Liver (tissue), 9 donors: ENCODE results near the gene SPINK13. TPM values are rescaled to one million over a fixed set of nuclear protein-coding genes. Genes with fewer than 3 reads are reported as not detected.

Experiments
- DNase-seq: peaks from one replicate; pipeline ENCODE4 v3.0.0-alpha.2; 2017; ENCODE audit warnings: low spot score
- H3K27ac ChIP-seq, 2 donors: one replicate each; pipeline ENCODE4 v1.7.0; 2013; ENCODE audit warnings: inconsistent platforms in 2 of 2, low read length in 2 of 2, control low read depth in 1 of 2, low read depth in 1 of 2, mild to moderate bottlenecking in 1 of 2
- H3K27me3 ChIP-seq, 4 donors: one replicate each; pipeline versions ENCODE4 v1.6.1 to v1.7.0; 2013; ENCODE audit warnings: low read length in 3 of 4, inconsistent platforms in 1 of 4, mild to moderate bottlenecking in 1 of 4, moderate library complexity in 1 of 4; ENCODE audit not compliant: control insufficient read depth in 4 of 4, insufficient read depth in 4 of 4
- H3K36me3 ChIP-seq, 4 donors: one replicate each; pipeline versions ENCODE4 v1.6.1 to v1.7.0; 2013; ENCODE audit warnings: low read length in 3 of 4, mild to moderate bottlenecking in 3 of 4, low read depth in 1 of 4, moderate library complexity in 1 of 4; ENCODE audit not compliant: control insufficient read depth in 4 of 4, insufficient read depth in 3 of 4
- H3K4me1 ChIP-seq, 4 donors: one replicate each; pipeline versions ENCODE4 v1.6.1 to v1.7.0; 2013; ENCODE audit warnings: low read length in 3 of 4, mild to moderate bottlenecking in 3 of 4, moderate library complexity in 1 of 4; ENCODE audit not compliant: control insufficient read depth in 4 of 4, insufficient read depth in 4 of 4
- H3K4me3 ChIP-seq, 3 donors: one replicate each; pipeline versions ENCODE4 v1.6.1 to v1.7.0; 2013; ENCODE audit warnings: low read length in 3 of 3, control low read depth in 1 of 3, low read depth in 1 of 3, mild to moderate bottlenecking in 1 of 3
- H3K9ac ChIP-seq, 2 donors: one replicate each; pipeline ENCODE4 v1.7.0; 2013; ENCODE audit warnings: low read length in 2 of 2, mild to moderate bottlenecking in 2 of 2, moderate library complexity in 2 of 2, control low read depth in 1 of 2, low read depth in 1 of 2
- H3K9me3 ChIP-seq, 4 donors: one replicate each; pipeline versions ENCODE4 v1.6.1 to v1.7.0; 2013; ENCODE audit warnings: low read length in 3 of 4; ENCODE audit not compliant: control insufficient read depth in 4 of 4
- EGR1 ChIP-seq, 2 donors: IDR thresholded peaks; 2 replicates each; pipeline ENCODE4 v1.6.1; 2016 to 2018; ENCODE audit warnings: antibody characterized with exemption in 2 of 2, low read depth in 2 of 2
- FOXA1 ChIP-seq: IDR thresholded peaks from 2 replicates; pipeline ENCODE4 v1.6.1; 2016; ENCODE audit warnings: antibody characterized with exemption
- FOXA2 ChIP-seq: IDR thresholded peaks from 2 replicates; pipeline ENCODE4 v1.6.1; 2016; ENCODE audit warnings: antibody characterized with exemption
- GABPA ChIP-seq, 2 donors: IDR thresholded peaks in 1 of 2; conservative IDR thresholded peaks in 1 of 2; 2 replicates each; pipeline ENCODE4 v1.6.1; 2016; ENCODE audit warnings: antibody characterized with exemption in 2 of 2, mild to moderate bottlenecking in 1 of 2, moderate library complexity in 1 of 2
- HNF4A ChIP-seq, 2 donors: conservative IDR thresholded peaks; 2 replicates each; pipeline ENCODE4 v1.6.1; 2016; ENCODE audit warnings: antibody characterized with exemption in 2 of 2, mild to moderate bottlenecking in 2 of 2
- HNF4G ChIP-seq: IDR thresholded peaks from 2 replicates; pipeline ENCODE4 v1.6.1; 2016; ENCODE audit warnings: antibody characterized with exemption
- JUND ChIP-seq, 2 donors: IDR thresholded peaks; 2 replicates each; pipeline ENCODE4 v1.6.1; 2016; ENCODE audit warnings: antibody characterized with exemption in 2 of 2
- NR2F2 ChIP-seq: IDR thresholded peaks from 2 replicates; pipeline ENCODE4 v1.6.1; 2016; ENCODE audit warnings: antibody characterized with exemption
- RAD21 ChIP-seq, 2 donors: IDR thresholded peaks; 2 replicates each; pipeline ENCODE4 v1.6.1; 2016; ENCODE audit warnings: antibody characterized with exemption in 2 of 2, mild to moderate bottlenecking in 2 of 2
- RXRA ChIP-seq, 2 donors: IDR thresholded peaks; 2 replicates each; pipeline ENCODE4 v1.6.1; 2017 to 2018; ENCODE audit warnings: antibody characterized with exemption in 2 of 2, mild to moderate bottlenecking in 1 of 2
- SP1 ChIP-seq: IDR thresholded peaks from 2 replicates; pipeline ENCODE4 v1.6.1; 2018; ENCODE audit warnings: antibody characterized with exemption, mild to moderate bottlenecking
- TAF1 ChIP-seq: conservative IDR thresholded peaks from 2 replicates; pipeline ENCODE4 v1.6.1; 2016; ENCODE audit warnings: antibody characterized with exemption, mild to moderate bottlenecking
- YY1 ChIP-seq: IDR thresholded peaks from 2 replicates; pipeline ENCODE4 v1.6.1; 2016; ENCODE audit warnings: antibody characterized with exemption, mild to moderate bottlenecking
- ZBTB33 ChIP-seq: IDR thresholded peaks from 2 replicates; pipeline ENCODE4 v1.6.1; 2016; ENCODE audit warnings: antibody characterized with exemption
- WGBS: extraction: QIAGEN DNeasy Blood & Tissue Kit; methylation state at CpG from one replicate; pipeline ENCODE4 v1.1.7; 2013; 5-methylcytosine and 5-hydroxymethylcytosine counted together
- polyA plus RNA-seq, 2 donors: library from polyadenylated mRNA; stranded (reverse) in 1 of 2; unstranded in 1 of 2; fragments of 200-250 nt in 1 of 2; fragments of >200 nt in 1 of 2; fragmentation: Nextera tagmentation in 1 of 2; extraction: Ambion mirVana in 1 of 2; gene quantifications; one replicate each; pipeline versions ENCODE4 v1.2.1 to v1.2.3, GENCODE V29; 2013 to 2015
- total RNA-seq, 2 donors: library from RNA; depleted of rRNA; stranded (reverse); fragments of >200 nt; gene quantifications; one replicate each; pipeline ENCODE4 v1.2.3, GENCODE V29; 2014
- TF ChIP-seq, protein P1 (sequence below): IDR thresholded peaks from 2 replicates; pipeline ENCODE4 v1.6.1; 2016; ENCODE audit warnings: antibody characterized with exemption
- TF ChIP-seq, protein P2 (sequence below): IDR thresholded peaks from 2 replicates; pipeline ENCODE4 v1.6.1; 2016; ENCODE audit warnings: antibody characterized with exemption
- TF ChIP-seq, protein P3 (sequence below): fragments of 150-350 bp; IDR thresholded peaks from 2 replicates; pipeline ENCODE4 v1.5.1; 2017; ENCODE audit warnings: improper control_type of control experiment, low read depth, low read length; ENCODE audit not compliant: missing input control
- TF ChIP-seq, protein P4 (sequence below): IDR thresholded peaks from 2 replicates; pipeline ENCODE4 v1.6.1; 2016; ENCODE audit warnings: antibody characterized with exemption, mild to moderate bottlenecking
- donor health status: healthy.
- donor health status: healthy.
- donor health status: healthy.
- donor health status: healthy.
- donor health status: healthy.

SPINK13 gene, protein sequence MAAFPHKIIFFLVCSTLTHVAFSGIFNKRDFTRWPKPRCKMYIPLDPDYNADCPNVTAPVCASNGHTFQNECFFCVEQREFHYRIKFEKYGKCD
- total RNA-seq = not detected
- not detected for polyA plus RNA-seq

DNA sequence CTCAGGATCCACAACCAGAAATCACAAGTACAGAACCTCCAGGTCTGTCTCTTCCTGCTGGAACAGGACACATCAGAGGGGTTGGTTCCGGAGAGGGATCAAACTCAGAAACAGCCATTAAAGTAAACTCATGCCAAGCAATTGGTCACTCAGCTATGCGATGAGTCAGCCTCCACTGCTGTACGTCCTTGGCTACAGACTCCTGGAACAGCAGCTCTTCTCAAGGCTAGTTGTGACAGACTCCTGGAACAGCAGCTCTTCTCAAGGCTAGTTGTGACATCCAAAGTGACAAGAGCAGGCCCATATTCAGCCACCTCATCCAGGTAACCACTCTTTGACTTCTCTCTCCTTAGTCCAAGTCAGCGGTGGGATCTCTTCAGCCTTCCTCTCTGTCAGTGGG is at the start of gene SPINK13:
Gene SPINK13 (plus strand): TSS at position 229 of the 400 bp plus-strand sequence. CDS start 1,279 bp downstream, outside the sequence.
- no peak for DNase-seq
- H3K9me3 ChIP-seq = peaks cover 0 to 3% (median 0%) of the 10 kb centered on the region in 4 donors
- no peak within 1 kb of the TSS for H3K27ac ChIP-seq
- TF ChIP-seq FOXA2 (no peak), SP1 (no peak), GABPA (IDR thresholded peaks at IDR 0.05 in 1 of 2, conservative IDR thresholded peaks at IDR 0.05 in 1 of 2) (no peak), RAD21 (IDR thresholded peaks at IDR 0.05) (no peak), HNF4G (no peak), NR2F2 (no peak), EGR1 (IDR thresholded peaks at IDR 0.05; ENCODE audit: low read depth in 2 of 2) (no peak), HNF4A (conservative IDR thresholded peaks at IDR 0.05) (no peak), FOXA1 (no peak), RXRA (IDR thresholded peaks at IDR 0.05) (no peak), ZBTB33 (no peak), TAF1 (no peak), JUND (IDR thresholded peaks at IDR 0.05) (no peak), YY1 (no peak)
- TF ChIP-seq, protein P1, sequence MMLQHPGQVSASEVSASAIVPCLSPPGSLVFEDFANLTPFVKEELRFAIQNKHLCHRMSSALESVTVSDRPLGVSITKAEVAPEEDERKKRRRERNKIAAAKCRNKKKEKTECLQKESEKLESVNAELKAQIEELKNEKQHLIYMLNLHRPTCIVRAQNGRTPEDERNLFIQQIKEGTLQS = no peak
- TF ChIP-seq, protein P2, sequence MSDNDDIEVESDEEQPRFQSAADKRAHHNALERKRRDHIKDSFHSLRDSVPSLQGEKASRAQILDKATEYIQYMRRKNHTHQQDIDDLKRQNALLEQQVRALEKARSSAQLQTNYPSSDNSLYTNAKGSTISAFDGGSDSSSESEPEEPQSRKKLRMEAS = no peak
- TF ChIP-seq, protein P3, sequence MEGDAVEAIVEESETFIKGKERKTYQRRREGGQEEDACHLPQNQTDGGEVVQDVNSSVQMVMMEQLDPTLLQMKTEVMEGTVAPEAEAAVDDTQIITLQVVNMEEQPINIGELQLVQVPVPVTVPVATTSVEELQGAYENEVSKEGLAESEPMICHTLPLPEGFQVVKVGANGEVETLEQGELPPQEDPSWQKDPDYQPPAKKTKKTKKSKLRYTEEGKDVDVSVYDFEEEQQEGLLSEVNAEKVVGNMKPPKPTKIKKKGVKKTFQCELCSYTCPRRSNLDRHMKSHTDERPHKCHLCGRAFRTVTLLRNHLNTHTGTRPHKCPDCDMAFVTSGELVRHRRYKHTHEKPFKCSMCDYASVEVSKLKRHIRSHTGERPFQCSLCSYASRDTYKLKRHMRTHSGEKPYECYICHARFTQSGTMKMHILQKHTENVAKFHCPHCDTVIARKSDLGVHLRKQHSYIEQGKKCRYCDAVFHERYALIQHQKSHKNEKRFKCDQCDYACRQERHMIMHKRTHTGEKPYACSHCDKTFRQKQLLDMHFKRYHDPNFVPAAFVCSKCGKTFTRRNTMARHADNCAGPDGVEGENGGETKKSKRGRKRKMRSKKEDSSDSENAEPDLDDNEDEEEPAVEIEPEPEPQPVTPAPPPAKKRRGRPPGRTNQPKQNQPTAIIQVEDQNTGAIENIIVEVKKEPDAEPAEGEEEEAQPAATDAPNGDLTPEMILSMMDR = no peak
- H3K4me3 ChIP-seq = no peak within 1 kb of the TSS
- H3K27me3 ChIP-seq = no peaks in the 10 kb centered on the region
- no peaks in the 10 kb centered on the region for H3K36me3 ChIP-seq
- no peak within 1 kb of the TSS for H3K9ac ChIP-seq
- H3K4me1 ChIP-seq = no peaks in the 10 kb centered on the region
- WGBS = 90% methylated on average over 4 of the region's 4 CpGs

- no peak overlapping the region for H3K27ac ChIP-seq
- no peak overlapping the region for H3K4me3 ChIP-seq
- TF ChIP-seq EGR1 (IDR thresholded peaks at IDR 0.05; ENCODE audit: low read depth in 2 of 2) = no peak
- no peak for TF ChIP-seq HNF4G
- TF ChIP-seq, protein P3 = no peak
- TF ChIP-seq YY1 = no peak
- TF ChIP-seq, protein P4, sequence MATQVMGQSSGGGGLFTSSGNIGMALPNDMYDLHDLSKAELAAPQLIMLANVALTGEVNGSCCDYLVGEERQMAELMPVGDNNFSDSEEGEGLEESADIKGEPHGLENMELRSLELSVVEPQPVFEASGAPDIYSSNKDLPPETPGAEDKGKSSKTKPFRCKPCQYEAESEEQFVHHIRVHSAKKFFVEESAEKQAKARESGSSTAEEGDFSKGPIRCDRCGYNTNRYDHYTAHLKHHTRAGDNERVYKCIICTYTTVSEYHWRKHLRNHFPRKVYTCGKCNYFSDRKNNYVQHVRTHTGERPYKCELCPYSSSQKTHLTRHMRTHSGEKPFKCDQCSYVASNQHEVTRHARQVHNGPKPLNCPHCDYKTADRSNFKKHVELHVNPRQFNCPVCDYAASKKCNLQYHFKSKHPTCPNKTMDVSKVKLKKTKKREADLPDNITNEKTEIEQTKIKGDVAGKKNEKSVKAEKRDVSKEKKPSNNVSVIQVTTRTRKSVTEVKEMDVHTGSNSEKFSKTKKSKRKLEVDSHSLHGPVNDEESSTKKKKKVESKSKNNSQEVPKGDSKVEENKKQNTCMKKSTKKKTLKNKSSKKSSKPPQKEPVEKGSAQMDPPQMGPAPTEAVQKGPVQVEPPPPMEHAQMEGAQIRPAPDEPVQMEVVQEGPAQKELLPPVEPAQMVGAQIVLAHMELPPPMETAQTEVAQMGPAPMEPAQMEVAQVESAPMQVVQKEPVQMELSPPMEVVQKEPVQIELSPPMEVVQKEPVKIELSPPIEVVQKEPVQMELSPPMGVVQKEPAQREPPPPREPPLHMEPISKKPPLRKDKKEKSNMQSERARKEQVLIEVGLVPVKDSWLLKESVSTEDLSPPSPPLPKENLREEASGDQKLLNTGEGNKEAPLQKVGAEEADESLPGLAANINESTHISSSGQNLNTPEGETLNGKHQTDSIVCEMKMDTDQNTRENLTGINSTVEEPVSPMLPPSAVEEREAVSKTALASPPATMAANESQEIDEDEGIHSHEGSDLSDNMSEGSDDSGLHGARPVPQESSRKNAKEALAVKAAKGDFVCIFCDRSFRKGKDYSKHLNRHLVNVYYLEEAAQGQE = no peak
- TF ChIP-seq NR2F2 = no peak
- TF ChIP-seq, protein P1 = no peak
- TF ChIP-seq JUND (IDR thresholded peaks at IDR 0.05) = no peak
- TF ChIP-seq RXRA (IDR thresholded peaks at IDR 0.05) = no peak
- no peak for TF ChIP-seq TAF1
- no peak overlapping the region for H3K9ac ChIP-seq
- H3K4me1 ChIP-seq = no peaks in the 10 kb centered on the region
- H3K27me3 ChIP-seq = no peaks in the 10 kb centered on the region
- no peaks in the 10 kb centered on the region for H3K36me3 ChIP-seq
- WGBS = 81% methylated on average over 6 of the region's 6 CpGs
- DNase-seq = no peak
- no peaks in the 10 kb centered on the region for H3K9me3 ChIP-seq
These were observed 47.1 kb upstream of the SPINK13 start for GRCh38 chr5:148221508-148221907.
